H1 (cell line): Measurements from ENCODE around the gene DSTYK. TPM values are rescaled to one million over a fixed set of nuclear protein-coding genes. Genes with fewer than 3 reads are reported as not detected.
A peak's percentile ranks its signal among the peaks of the same experiment; 100 is the strongest.

Source experiments
- CTCF ChIA-PET: fragments of 300-600 bp; sonication (Branson Sonifier 250); formaldehyde crosslinking; loops from one replicate; lab custom pipeline; 2021; ENCODE audit not compliant: partially characterized antibody; lab: Charles Lee
- POLR2A ChIA-PET: fragments of 300-600 bp; sonication (Branson Sonifier 250); formaldehyde crosslinking; loops from one replicate; lab custom pipeline; 2021; ENCODE audit warnings: inconsistent platforms; ENCODE audit not compliant: partially characterized antibody; lab: Charles Lee
- DNase-seq, 2 experiments: peaks; one replicate each; pipeline versions ENCODE4 v3.0.0 to v3.0.0-alpha.2; 2010 to 2022; ENCODE audit warnings: low spot score in 2 of 2, low read depth in 1 of 2, mixed read lengths in 1 of 2
- FAIRE-seq: peaks from 2 replicates; lab custom pipeline; 2011; peaks lifted over from hg19 to GRCh38; lab: Jason Lieb, UNC
- H2AFZ ChIP-seq: 2 replicates; pipeline ENCODE4 v1.8.1; 2012; ENCODE audit warnings: low read length, inconsistent platforms
- H2AK5ac ChIP-seq: 2 replicates; pipeline ENCODE4 v1.6.1; 2013; ENCODE audit warnings: low read depth, low read length
- H2BK120ac ChIP-seq: replicated peaks from 2 replicates; pipeline ENCODE3; 2013; ENCODE audit warnings: low read depth, low read length, inconsistent platforms
- H2BK12ac ChIP-seq: 2 replicates; pipeline ENCODE4 v1.6.1; 2013; ENCODE audit warnings: low read depth, low read length
- H2BK15ac ChIP-seq: 2 replicates; pipeline ENCODE4 v1.6.1; 2013; ENCODE audit warnings: low read length
- H2BK20ac ChIP-seq: 2 replicates; pipeline ENCODE4 v1.6.1; 2013; ENCODE audit warnings: low read length
- H2BK5ac ChIP-seq: 2 replicates; pipeline ENCODE4 v1.6.1; 2013; ENCODE audit warnings: low read depth, low read length
- H3K14ac ChIP-seq: 2 replicates; pipeline ENCODE4 v1.6.1; 2013; ENCODE audit warnings: inconsistent platforms; ENCODE audit not compliant: insufficient read length
- H3K18ac ChIP-seq: 2 replicates; pipeline ENCODE4 v1.6.1; 2013; ENCODE audit warnings: low read length; ENCODE audit errors: extremely low read depth
- H3K23ac ChIP-seq: 2 replicates; pipeline ENCODE4 v1.6.1; 2013; ENCODE audit warnings: inconsistent platforms; ENCODE audit not compliant: insufficient read length
- H3K23me2 ChIP-seq: 2 replicates; pipeline ENCODE4 v1.6.1; 2013; ENCODE audit warnings: low read depth, low read length
- H3K27ac ChIP-seq: 2 replicates; pipeline ENCODE4 v1.6.1; 2011; ENCODE audit warnings: low read depth, low read length, inconsistent platforms
- H3K27me3 ChIP-seq, 4 experiments: replicated peaks in 1 of 4; 1 replicate in 1 of 4; 2 replicates in 3 of 4; pipeline versions ENCODE4 v1.6.1 to v1.8.1; 2011 to 2013; ENCODE audit warnings: low read length in 3 of 4, mild to moderate bottlenecking in 3 of 4, inconsistent platforms in 2 of 4, mixed read lengths in 2 of 4, moderate library complexity in 1 of 4; ENCODE audit not compliant: control insufficient read depth in 3 of 4, insufficient read depth in 3 of 4; ENCODE audit errors: extremely low read depth in 1 of 4
- H3K36me3 ChIP-seq, 4 experiments: 2 replicates each; pipeline versions ENCODE4 v1.6.1 to v1.8.1; 2011 to 2013; ENCODE audit warnings: mild to moderate bottlenecking in 4 of 4, low read length in 3 of 4, moderate library complexity in 2 of 4, control low read depth in 1 of 4, inconsistent platforms in 1 of 4; ENCODE audit not compliant: insufficient read depth in 4 of 4, control insufficient read depth in 2 of 4
- H3K4ac ChIP-seq: replicated peaks from 2 replicates; pipeline ENCODE3; 2013; ENCODE audit warnings: low read length, low read depth, mixed read lengths, inconsistent platforms; ENCODE audit not compliant: insufficient read length
- H3K4me1 ChIP-seq, 4 experiments: replicated peaks in 1 of 4; 1 replicate in 1 of 4; 2 replicates in 3 of 4; pipeline versions ENCODE4 v1.6.1 to v1.8.1; 2011 to 2013; ENCODE audit warnings: low read length in 3 of 4, inconsistent platforms in 2 of 4, mixed read lengths in 1 of 4; ENCODE audit not compliant: insufficient read depth in 4 of 4, control insufficient read depth in 3 of 4
- H3K4me2 ChIP-seq, 2 experiments: 2 replicates each; pipeline versions ENCODE4 v1.6.1 to v1.8.1; 2011 to 2013; ENCODE audit warnings: low read depth in 2 of 2, low read length in 2 of 2, control low read depth in 1 of 2, inconsistent platforms in 1 of 2, mild to moderate bottlenecking in 1 of 2; ENCODE audit not compliant: insufficient read depth in 1 of 2
- H3K4me3 ChIP-seq, 4 experiments: fragments of 200-600, 300-600 bp in 1 of 4; sonication (generic), shearing (Covaris generic), sonication (Bioruptor Twin) in 1 of 4; 2 replicates each; pipeline versions ENCODE4 v1.5.1 to v1.8.1; 2011 to 2016; ENCODE audit warnings: low read length in 4 of 4, low read depth in 3 of 4, control low read depth in 2 of 4, inconsistent platforms in 2 of 4, mild to moderate bottlenecking in 2 of 4, mixed read lengths in 1 of 4, moderate library complexity in 1 of 4; ENCODE audit not compliant: insufficient read depth in 2 of 4; ENCODE audit errors: extremely low read depth in 1 of 4
- H3K56ac ChIP-seq: replicated peaks from 2 replicates; pipeline ENCODE3; 2013; ENCODE audit warnings: low read depth, mild to moderate bottlenecking, mixed read lengths, low read length, inconsistent platforms; ENCODE audit not compliant: insufficient read length
- H3K79me1 ChIP-seq: 2 replicates; pipeline ENCODE4 v1.6.1; 2013; ENCODE audit warnings: low read depth, low read length, control low read depth
- H3K79me2 ChIP-seq, 2 experiments: 2 replicates each; pipeline versions ENCODE4 v1.6.1 to v1.8.1; 2012 to 2013; ENCODE audit warnings: low read length in 2 of 2, mild to moderate bottlenecking in 2 of 2, inconsistent platforms in 1 of 2; ENCODE audit not compliant: insufficient read depth in 2 of 2, control insufficient read depth in 1 of 2
- H3K9ac ChIP-seq, 4 experiments: replicated peaks in 1 of 4; 1 replicate in 1 of 4; 2 replicates in 3 of 4; pipeline versions ENCODE4 v1.6.1 to v1.8.1; 2011 to 2013; ENCODE audit warnings: low read depth in 3 of 4, low read length in 3 of 4, control low read depth in 2 of 4, mild to moderate bottlenecking in 2 of 4, moderate library complexity in 2 of 4, inconsistent platforms in 1 of 4; ENCODE audit errors: extremely low read depth in 1 of 4
- H3K9me3 ChIP-seq, 2 experiments: 2 replicates each; pipeline versions ENCODE4 v1.6.1 to v1.8.1; 2012 to 2013; ENCODE audit warnings: mild to moderate bottlenecking in 2 of 2, moderate library complexity in 2 of 2, control low read depth in 1 of 2, inconsistent platforms in 1 of 2, low read depth in 1 of 2, low read length in 1 of 2, mixed read lengths in 1 of 2; ENCODE audit not compliant: insufficient read depth in 2 of 2
- H4K20me1 ChIP-seq, 2 experiments: replicated peaks in 1 of 2; 2 replicates each; pipeline versions ENCODE3 to v1.8.1; 2011 to 2013; ENCODE audit warnings: inconsistent platforms in 2 of 2, low read length in 2 of 2, mild to moderate bottlenecking in 1 of 2; ENCODE audit not compliant: insufficient read depth in 2 of 2, control insufficient read depth in 1 of 2
- H4K5ac ChIP-seq: 2 replicates; pipeline ENCODE4 v1.6.1; 2013; ENCODE audit warnings: low read length, low read depth, mixed read lengths, inconsistent platforms; ENCODE audit not compliant: insufficient read length
- H4K8ac ChIP-seq: 2 replicates; pipeline ENCODE4 v1.8.0; 2013; ENCODE audit warnings: mild to moderate bottlenecking, moderate library complexity, low read length, inconsistent platforms; ENCODE audit not compliant: insufficient read depth; ENCODE audit errors: extremely low read depth
- H4K91ac ChIP-seq: replicated peaks from 2 replicates; pipeline ENCODE3; 2013; ENCODE audit warnings: low read length, mixed read lengths, inconsistent platforms; ENCODE audit not compliant: insufficient read length
- BCL11A ChIP-seq, 2 experiments: IDR thresholded peaks; one replicate each; pipeline ENCODE4 v1.6.1; 2011; ENCODE audit warnings: low read depth in 2 of 2, low read length in 2 of 2, mild to moderate bottlenecking in 2 of 2
- CTCF ChIP-seq, 3 experiments: IDR thresholded peaks; 1 replicate in 2 of 3; 2 replicates in 1 of 3; pipeline versions ENCODE4 v1.5.1 to v1.6.1; 2011; ENCODE audit warnings: low read length in 3 of 3, mild to moderate bottlenecking in 3 of 3, inconsistent platforms in 2 of 3, low read depth in 1 of 3, moderate library complexity in 1 of 3; ENCODE audit not compliant: insufficient read depth in 1 of 3; ENCODE audit errors: control extremely low read depth in 1 of 3
- EP300 ChIP-seq, 2 experiments: IDR thresholded peaks; 1 replicate in 1 of 2; 2 replicates in 1 of 2; pipeline ENCODE4 v1.6.1; 2011 to 2012; ENCODE audit warnings: low read depth in 2 of 2, low read length in 2 of 2, mild to moderate bottlenecking in 2 of 2, borderline replicate concordance in 1 of 2, inconsistent platforms in 1 of 2, moderate library complexity in 1 of 2
- FOSL1 ChIP-seq: IDR thresholded peaks from 2 replicates; pipeline ENCODE4 v1.6.1; 2011; ENCODE audit warnings: mild to moderate bottlenecking, low read depth, low read length, moderate library complexity; ENCODE audit not compliant: insufficient read depth
- KDM1A ChIP-seq: fragments of 200-600, 300-600 bp; sonication (generic); IDR thresholded peaks from 2 replicates; pipeline ENCODE4 v1.7.1; 2016; ENCODE audit warnings: mild to moderate bottlenecking, low read length, borderline replicate concordance
- RBBP5 ChIP-seq: IDR thresholded peaks from 2 replicates; pipeline ENCODE4 v1.7.1; 2012; ENCODE audit warnings: low read depth, mild to moderate bottlenecking, inconsistent platforms, low read length, moderate library complexity, borderline replicate concordance
- SP4 ChIP-seq: IDR thresholded peaks from 2 replicates; pipeline ENCODE4 v1.6.1; 2012; ENCODE audit warnings: low read length, inconsistent platforms
- WGBS, 2 experiments: shearing (Covaris generic) in 1 of 2; methylation state at CpG; one replicate each; pipeline versions ENCODE4 v1.1.6 to v1.1.7; 2013 to 2015; ENCODE audit warnings: low lambda C conversion rate in 2 of 2, mixed read lengths in 2 of 2, inconsistent platforms in 1 of 2, low coverage in 1 of 2, missing lambda C conversion rate in 1 of 2; ENCODE audit not compliant: insufficient replicate concordance in 2 of 2, insufficient coverage in 1 of 2, insufficient read length in 1 of 2; ENCODE audit errors: extremely low coverage in 1 of 2, missing lambda C conversion rate in 1 of 2; 5-methylcytosine and 5-hydroxymethylcytosine counted together
- polyA plus RNA-seq, 7 experiments: library from polyadenylated mRNA; depleted of rRNA in 3 of 7; stranded (reverse) in 5 of 7; unstranded in 2 of 7; fragments of >200 nt in 5 of 7; fragments of 200-250 nt in 2 of 7; gene quantifications; 1 replicate in 5 of 7; 2 replicates in 1 of 7; 4 replicates in 1 of 7; pipeline versions ENCODE4 v1.2.1 to v1.2.3, GENCODE V29; 2011 to 2013; ENCODE audit warnings: missing spikeins in 2 of 7, mixed read lengths in 2 of 7
- total RNA-seq: library from RNA; stranded (reverse); fragmentation: NEBNext Ultra II Directional; extraction: Animal tissue kit (Norgen Biotek cat#: 25700); gene quantifications from 2 replicates; pipeline ENCODE4 v1.2.1, GENCODE V29; 2021

DSTYK gene
- total and polyA plus RNA-seq, 2 of the 8 experiments (the other 6 are each of a cell fraction or from before 2014, with no cell fraction given): 2.7 to 8.5 TPM

DNA sequence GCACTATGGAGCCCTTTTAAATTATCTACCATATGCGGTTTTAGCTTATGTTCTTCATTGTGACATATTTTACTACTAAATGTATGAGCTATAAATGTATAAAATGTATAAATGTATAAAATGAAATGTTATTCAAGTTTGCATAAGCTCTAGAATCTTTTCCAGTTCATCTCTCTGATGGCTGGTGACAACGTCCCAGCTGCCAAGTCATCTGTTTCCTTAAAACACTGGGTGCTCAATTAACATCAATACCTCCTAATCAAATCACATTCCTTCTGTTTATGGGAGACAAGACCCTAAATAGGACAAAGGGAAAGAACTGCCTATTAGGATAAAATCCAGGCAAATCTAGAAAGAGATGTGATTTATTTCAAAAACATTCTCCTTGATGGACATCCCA, 22.9 kb downstream of the DSTYK start:
- H2BK5ac ChIP-seq: no peak overlapping the region
- 92% methylated on average over 2 of the region's 2 CpGs; no CpG with 5 or more reads in 1 of the 2 experiments for WGBS, 2 experiments
- peak overlapping the region in 1 of 2 experiments; percentile 52; a peak in 1 of 4 replicates for H3K4me2 ChIP-seq
- H2AFZ ChIP-seq: no peak overlapping the region
- H4K5ac ChIP-seq: no peak overlapping the region
- ChIA-PET CTCF (interaction anchor here (0.7 to 2.5 kb wide), 3 partner anchors 47 to 137 kb away, joined by 3 to 11 read pairs (median 3); no protein-coding TSS in a partner anchor), POLR2A (interaction anchor here (1.1 to 1.4 kb wide), 2 partner anchors 40 to 113 kb away, joined by 3 to 4 read pairs; partner anchors contain the start of gene TMCC2)
- no peaks in the 10 kb centered on the region for H3K9me3 ChIP-seq
- no peaks in the 10 kb centered on the region for H4K20me1 ChIP-seq
- no peak overlapping the region for H3K56ac ChIP-seq
- H4K8ac ChIP-seq: no peak overlapping the region
- H4K91ac ChIP-seq: no peak overlapping the region
- no peak overlapping the region for H3K14ac ChIP-seq
- H3K18ac ChIP-seq: no peak overlapping the region
- H3K79me1 ChIP-seq: peaks cover 2% of the 10 kb centered on the region; the same call in 1 of the 2 replicates
- no peaks in the 10 kb centered on the region for H3K23me2 ChIP-seq
- peaks cover 5 to 39% (median 28%) of the 10 kb centered on the region in 4 experiments for H3K4me1 ChIP-seq
- no peak overlapping the region for H2AK5ac ChIP-seq
- no peak for FAIRE-seq
- no peak overlapping the region for H3K23ac ChIP-seq
- no peak overlapping the region for H3K4me3 ChIP-seq
- peaks cover 0 to 3% (median 0%) of the 10 kb centered on the region in 4 experiments; a peak in 1 of 8 replicates for H3K36me3 ChIP-seq
- H2BK15ac ChIP-seq: no peak overlapping the region
- no peak overlapping the region for H2BK12ac ChIP-seq
- no peak for DNase-seq
- H2BK120ac ChIP-seq: no peak overlapping the region
- peaks cover 0 to 33% of the 10 kb centered on the region in 2 experiments; a peak in 2 of 4 replicates for H3K79me2 ChIP-seq
- no peaks in the 10 kb centered on the region for H3K27me3 ChIP-seq
- H3K4ac ChIP-seq: no peak overlapping the region
- H2BK20ac ChIP-seq: no peak overlapping the region
- H3K27ac ChIP-seq: no peak overlapping the region
- no peak overlapping the region for H3K9ac ChIP-seq
- TF ChIP-seq BCL11A (IDR thresholded peaks at IDR 0.05; ENCODE audit: low read depth in 2 of 2, low read length in 2 of 2): no peak
- TF ChIP-seq CTCF (IDR thresholded peaks at IDR 0.05; ENCODE audit: control extremely low read depth in 1 of 3, insufficient read depth in 1 of 3, low read depth in 1 of 3, low read length in 3 of 3): no peak
- no peak for TF ChIP-seq FOSL1
- TF ChIP-seq KDM1A: no peak
- no peak for TF ChIP-seq SP4
- no peak for TF ChIP-seq EP300 (IDR thresholded peaks at IDR 0.05; ENCODE audit: borderline replicate concordance in 1 of 2, low read depth in 2 of 2, low read length in 2 of 2)
- TF ChIP-seq RBBP5: no peak
